Stimulated activated CD8-positive, alpha-beta memory T cell treated with anti-CD3 and anti-CD28 coated beads, Interleukin-12 subunit alpha, Interleukin-12 subunit beta, amount 100 ng/mL, for 24 hours (primary cell): ENCODE data around the gene TBC1D2B.

Source experiments
- DNase-seq: peaks from one replicate; pipeline ENCODE4 v3.0.0-alpha.2; 2020; ENCODE audit errors: extremely low read depth

Gene TBC1D2B

DNA sequence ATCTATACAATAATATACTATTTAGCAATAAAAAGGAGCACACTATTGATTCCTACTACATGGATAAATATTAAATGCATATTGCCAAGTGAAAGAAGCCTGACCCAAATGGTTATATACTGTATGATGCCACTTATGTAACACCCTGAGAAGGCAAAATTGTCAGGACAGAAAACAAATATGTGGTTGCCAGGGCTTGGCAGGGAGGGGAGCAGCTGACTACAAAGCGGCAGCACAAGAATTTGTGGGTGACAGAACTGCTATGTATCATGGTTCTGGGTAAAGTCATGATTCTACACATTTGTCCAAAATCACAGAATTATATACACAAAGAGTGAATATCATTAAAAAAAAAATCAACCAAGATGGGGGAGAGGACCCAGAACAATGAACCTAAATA is 22.5 kb downstream of the TBC1D2B start:
- DNase-seq: no peak

DNA sequence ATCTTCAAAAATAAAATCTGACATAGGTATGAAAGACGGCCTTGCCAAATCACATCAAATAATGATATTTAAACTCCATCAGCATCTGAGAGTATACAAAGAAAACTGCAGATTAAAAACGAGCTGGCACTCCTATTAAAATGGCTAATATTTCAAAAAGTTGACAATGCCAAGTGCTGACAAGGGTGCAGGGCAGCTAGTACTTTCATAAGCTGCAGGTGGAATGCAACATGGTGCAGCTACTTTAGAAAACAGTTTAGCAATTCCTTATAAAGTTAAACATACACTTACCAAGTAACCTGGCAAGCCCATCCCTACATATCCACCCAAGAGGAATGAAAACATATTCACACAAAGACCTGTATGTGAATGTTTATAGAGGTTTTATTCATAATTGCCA is 23.0 kb downstream of the TBC1D2B start:
- no peak for DNase-seq

DNA sequence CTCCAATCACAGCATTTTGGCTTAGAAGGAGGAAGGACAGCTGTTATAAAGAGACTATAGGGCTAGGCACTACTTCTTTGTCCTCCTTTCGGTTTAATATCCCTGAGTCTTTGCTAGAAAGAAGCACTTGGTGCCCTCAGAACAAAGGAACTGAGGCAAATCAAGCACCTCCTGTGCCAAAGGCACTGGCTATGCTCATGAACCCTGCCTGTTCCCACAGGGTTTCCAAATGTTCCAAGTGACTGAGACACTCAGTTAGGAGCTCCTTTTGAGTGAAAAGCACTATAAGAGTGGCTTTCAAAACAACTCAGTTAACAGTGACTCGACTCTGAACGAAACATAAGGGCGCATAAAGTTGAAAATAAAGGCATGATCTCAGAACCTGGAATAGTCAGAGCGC is 25.0 kb downstream of the TBC1D2B start:
- DNase-seq: no peak

DNA sequence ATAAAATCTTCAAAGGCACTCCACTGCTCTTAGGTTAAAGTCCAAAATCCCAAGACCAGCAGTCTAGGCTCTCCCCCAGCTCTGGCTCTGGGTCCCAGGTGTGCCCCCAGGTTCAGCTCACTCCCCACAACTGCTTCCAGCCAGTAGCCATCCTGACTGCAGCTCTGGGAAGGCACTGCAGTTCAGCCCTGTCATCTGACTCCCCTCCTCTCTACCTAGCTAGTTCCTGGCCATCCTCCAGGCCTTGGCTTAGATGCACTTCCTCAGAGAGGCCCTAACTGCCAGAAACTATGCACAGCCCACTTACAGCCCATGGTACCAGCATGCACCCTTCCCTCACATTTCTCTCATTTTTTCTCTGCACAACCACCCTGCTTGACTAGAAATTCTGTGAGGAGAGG is 25.5 kb downstream of the TBC1D2B start:
- DNase-seq: no peak

DNA sequence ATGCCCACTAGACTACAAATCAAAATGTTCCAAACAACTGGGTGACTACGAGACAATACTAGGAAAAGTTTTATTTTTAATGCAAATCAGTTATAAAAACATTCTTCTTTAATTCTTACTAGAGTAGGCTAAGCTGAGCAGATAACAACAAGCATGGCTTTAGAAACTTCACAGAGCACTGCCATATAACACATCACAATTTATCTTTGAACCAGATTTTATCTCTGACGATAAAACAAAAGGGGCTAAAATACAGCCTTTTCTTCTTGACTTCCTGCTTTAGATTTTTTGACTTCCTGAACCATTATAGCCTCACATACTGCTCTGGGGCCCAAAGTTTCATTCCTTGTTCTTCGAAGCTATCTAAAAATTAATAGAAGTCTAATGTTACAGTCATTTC is 25.9 kb downstream of the TBC1D2B start:
- no peak for DNase-seq

DNA sequence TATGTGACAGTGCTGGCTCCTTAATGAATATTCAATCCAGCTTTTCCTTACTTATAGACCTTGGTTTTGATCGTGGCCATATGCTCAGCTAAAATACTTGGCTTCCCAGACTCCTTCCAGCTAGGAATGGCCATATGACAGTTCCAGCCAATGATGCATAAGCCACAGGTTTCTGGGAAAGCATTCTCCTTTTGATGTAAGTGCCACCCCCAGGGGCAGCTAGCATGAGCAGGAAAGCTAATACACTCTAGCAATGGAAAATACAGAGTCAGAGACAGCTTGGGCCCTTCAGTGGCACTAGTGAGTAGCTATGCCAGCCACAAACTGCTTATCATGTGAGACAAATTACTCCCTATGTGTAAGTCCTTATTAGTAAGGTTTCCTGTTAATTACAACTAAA is 26.7 kb downstream of the TBC1D2B start:
- no peak for DNase-seq

DNA sequence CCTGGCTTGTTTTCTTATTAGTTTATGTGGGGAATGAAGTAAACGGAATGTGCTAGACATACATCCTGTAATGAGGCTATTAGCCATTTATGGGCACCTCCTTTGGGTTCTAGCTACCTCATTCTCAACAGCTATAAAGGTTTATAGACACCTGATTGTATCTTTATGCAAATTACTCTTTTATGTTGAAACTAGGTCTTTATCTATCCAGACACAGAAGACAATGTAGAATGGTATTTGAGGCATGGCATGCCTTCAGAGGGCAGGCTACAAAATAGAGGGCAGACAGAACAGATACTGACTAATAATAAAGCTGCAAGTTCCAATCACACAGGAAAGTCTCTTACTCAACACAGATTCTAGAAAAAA is 27.1 kb downstream of the TBC1D2B start:
- no peak for DNase-seq

DNA sequence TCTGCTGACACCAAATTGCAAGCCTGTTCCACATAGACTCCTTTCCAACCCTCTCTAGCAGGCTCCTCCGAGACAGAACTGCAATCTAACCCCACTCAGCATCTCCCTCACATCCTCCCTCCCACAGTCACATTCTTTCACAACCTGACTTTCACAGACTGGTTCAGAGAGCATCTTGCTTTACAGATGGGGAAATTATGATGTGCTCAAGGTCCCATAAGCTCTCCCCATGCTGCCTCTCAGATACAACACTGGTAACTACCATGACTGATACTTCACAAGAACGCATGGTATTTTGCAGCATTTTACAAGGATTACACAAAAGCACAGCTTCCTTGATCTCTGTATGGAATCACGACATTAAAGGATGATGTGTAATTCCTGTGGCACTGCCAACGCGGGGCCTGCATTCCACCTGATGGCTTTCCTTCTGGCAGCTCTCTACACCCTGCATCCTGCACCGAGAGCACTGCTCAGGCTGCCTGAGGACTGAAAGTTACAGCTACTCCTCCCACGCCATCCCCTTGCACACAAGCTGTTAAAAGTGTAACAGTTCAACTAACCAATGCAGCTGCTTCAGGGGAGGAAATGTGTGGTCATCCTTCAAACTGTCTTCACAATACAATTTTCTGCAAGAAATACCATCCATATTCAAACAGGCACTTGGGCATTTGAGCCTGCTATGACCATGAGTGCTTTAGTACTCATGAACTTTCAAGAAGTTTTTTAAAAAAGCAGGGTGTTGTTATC is 27.6 kb downstream of the TBC1D2B start:
- peak; percentile 47 for DNase-seq

DNA sequence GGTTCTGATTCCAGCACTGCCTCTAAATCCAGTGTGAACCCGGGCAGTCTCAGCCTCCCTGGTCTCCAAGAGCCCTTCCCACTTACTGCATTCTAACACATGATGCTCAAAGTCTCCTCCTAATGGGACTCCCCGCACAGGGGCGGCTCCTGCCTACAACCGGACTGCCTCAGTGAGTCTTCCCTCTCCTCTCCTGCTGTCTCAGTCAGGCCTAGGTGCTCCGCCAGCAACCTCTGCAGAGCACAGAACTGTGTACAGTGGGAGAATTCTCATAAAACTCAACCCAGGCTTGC is 28.9 kb downstream of the TBC1D2B start:
- DNase-seq: no peak

DNA sequence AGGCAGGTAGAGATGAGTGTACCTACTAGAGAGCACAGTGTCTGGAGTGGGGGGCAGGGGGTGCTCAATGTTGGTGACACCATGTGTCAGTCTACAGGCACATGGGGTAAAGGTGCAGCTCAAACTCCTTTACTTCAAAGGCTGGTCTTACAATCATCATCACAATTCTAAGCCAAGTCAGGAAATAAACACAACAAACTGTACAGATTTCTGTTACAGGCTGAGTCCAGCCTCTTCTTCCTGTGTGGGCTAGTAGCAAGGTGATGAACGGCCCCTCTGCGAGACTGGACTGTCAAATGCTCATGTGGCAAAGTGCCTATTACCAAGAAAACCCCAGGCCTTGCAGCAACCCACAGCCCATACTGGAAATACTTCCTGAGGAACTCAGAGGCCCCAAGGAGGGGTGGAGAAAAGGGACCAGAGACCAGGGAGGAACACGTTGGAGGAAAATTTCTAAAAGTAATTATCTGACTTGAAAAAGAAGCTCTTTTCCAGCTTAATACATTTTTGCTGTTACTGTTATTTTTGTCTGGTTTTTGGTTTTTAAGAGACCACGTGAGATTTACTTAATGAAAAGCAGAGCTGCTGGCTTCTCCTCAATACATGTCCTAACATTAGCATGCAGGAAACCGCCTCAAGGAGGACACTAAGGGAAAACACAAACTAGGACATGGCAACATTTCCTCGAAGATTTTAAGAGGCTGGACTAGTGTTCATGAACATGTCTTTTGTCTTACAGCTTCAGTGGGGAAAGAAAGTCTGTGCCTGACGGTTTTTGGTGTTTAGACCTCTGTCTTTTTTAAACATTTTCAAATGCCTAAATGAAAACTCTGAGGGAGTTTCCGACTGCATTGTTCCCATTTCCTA is 29.5 kb downstream of the TBC1D2B start:
- no peak for DNase-seq

DNA sequence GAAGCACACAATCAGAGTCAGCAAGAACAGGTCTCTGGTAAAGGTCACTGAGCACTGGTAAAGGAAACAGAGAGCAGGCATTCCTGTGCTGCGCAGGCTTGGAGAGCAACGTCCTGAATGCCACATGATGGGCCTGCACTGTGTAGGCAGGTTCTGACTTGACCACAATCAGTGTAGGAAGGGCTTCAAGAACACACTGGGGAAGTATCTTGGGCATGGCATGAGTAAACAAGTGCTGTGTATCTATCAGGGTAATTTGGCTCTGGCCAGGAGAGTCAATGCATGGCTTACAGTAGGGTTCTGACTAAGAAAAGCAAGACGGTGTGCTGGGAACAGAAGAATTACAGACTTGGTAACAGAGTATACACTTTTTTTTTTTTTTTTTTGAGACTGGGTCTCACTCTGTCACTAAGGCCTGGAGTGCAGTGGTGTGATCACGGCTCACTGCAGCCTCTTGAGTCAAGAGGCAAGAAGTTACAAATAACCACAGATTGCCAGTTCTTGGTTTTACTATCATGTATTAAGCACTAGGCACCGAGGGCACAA is 30.6 kb downstream of the TBC1D2B start:
- DNase-seq: no peak

DNA sequence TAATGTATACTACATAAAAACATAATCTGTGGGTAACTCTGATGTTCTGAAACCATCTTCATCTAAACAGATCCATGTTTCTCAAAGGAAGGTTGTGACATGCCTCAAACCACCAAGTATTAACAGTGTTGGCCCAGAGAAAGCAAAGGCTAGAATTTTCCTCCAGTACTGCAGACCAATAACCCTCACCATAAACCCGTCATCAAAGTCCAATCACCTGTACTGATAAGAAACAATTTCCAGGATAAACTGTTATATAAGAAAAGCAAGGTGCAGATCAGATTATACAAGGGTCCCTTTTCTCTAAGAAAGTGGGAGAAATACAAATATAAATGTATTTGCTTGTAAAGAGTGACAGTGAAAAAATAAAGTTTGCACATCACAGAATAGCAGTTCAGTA is 32.3 kb downstream of the TBC1D2B start:
- DNase-seq: no peak

DNA sequence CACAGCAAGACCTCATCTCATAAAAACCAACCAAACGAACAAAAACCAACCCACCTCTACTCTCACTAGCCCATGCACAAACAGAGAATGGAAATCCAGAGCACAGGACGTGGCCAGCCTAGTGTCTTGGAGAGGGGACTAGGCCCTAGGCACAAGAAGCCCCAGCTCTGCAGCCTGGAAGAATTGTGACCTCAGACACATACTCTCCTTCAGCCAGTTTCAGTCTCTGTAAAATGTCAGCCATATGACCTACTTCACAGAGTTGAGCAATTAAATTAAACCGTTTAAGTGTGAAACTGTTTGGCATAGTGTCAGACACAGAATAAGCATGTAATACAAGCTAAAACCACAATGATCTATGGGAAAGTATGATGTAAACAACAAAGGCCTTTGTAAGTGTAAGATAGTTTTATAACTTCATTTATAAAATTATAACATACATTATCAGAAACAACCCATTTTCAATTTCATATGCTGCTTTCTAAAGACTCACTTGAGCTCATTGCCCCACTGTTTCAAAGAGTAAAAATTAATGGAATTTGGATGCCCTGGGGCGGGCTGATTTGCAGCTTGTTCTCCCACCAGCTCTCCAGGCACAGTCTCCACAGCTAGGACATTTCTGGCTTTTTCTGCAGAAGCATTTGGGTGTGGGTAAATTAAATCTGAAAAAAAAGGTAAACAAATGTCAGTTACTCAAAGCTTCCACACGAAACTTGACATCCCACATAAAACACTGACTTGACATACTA is 32.9 kb downstream of the TBC1D2B start:
- no peak for DNase-seq

DNA sequence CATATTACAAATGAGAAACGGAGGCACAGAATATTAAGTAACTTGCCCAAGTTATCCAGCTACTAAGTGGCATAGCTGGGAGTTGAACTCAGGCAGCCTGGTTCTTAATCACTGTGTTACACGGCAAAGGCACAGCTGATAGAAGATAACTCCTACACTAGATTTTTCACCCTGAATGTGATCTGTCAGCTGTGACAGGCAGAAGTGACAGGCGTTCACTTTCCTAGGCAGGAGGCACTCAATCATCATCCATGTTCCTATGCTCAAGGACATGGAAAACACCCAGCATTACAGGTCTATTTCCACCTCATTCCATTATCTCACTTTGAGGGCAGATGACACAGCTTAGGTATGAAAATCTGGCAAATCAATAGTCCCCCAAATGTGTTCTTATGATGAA is 35.6 kb downstream of the TBC1D2B start:
- DNase-seq: no peak

DNA sequence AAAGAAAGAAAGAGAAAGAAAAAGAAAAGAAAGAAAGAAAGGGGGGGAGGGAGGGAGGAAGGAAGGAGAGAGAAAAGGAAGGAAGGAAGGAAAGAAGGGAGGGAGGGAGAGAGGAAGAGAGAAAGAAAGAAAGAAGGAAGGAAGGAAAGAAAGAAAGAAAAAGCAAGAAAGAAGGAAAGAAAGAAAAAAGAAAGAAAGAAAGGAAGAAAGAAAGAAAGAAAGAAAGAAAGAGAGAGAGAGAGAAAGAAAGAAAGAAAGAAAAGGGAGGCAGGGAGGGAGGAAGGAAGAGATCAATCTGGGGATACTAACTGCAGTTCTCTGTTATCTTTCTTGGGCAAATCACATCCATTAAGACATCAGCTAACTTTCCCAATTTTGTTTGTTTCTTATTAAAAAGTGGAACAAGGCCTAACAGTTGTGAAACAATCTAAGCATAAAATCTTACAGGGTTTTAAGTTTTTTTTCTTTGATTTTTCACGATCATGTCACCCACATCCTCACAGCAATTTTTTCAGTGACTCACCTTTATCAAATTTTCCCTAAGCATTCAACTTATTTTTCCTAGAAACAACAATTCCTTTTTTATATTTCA is 36.8 kb downstream of the TBC1D2B start:
- DNase-seq: no peak

DNA sequence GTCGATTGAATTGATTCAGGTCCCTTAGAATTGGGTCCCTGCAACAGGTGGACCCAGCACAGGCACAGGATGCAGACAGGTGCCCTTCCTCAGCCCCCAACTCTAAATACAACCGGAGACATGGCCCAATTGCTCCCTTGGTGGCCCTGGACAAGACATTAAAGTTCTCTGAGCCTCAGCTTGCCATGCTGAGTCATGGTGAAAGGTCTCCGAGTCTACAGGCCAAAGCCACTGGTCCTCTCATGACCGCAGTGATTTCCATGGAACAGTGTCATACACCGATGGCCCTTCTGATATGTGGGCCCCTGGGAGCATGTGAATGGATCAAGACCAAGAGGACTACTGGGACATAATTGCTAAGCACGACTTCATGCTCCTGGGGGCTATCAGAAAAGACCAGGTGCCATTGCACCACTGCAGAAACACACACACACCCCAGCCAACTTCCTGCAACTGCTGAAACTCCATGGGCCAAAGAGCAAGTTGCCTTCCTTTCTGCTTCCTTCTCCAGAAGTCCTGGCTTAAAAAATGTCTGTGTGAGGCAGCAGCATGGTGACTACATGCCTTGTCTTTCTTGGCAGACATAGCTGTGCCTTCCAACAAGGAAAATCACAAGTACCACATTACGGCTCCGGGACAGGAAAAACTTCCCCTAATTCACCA is 38.8 kb downstream of the TBC1D2B start:
- no peak for DNase-seq

DNA sequence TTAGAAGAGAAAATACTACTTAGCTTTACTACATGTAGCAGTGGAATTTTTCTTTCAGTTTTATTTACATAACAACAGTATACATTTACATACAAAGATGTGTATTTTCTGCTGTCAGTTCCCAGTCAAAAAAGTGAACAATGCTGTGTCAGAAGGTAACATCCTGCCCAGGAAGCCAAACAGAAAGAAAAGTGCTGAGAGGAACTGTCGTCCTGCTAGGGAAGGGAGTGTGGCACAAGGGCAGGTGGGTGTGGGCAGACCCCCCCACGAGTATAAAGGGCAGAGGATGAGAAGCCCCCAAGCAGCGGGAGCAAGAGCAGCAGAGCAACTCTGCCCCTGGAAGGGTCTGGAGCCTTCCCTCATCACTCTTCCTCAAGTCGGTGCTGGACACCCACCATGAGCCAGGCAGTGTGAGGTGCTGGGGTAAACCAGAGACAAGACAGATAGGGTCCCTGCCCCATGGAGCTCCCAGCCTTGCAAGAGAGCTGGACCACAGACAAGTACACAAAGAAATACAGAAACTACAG is 39.7 kb downstream of the TBC1D2B start:
- DNase-seq: no peak

DNA sequence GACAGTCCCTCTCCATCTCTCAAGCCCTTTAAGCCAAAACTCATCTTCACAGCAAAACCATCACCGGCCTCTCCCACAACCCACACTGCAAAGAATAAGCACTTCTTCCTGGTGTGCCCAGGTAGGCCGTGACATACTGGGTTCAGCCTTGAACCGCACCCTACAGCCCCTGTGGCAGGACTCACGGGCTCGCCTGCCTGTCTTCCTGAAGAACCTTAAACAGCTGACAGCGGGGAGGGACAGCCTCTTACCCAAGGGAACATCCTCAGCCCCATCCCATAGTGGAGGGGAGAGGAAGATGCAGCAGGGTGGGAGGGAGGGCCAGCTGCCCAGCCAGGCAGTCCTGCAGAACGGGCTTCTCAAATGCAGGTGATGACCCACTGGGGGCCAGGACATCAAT is 40.2 kb downstream of the TBC1D2B start:
- DNase-seq: no peak

DNA sequence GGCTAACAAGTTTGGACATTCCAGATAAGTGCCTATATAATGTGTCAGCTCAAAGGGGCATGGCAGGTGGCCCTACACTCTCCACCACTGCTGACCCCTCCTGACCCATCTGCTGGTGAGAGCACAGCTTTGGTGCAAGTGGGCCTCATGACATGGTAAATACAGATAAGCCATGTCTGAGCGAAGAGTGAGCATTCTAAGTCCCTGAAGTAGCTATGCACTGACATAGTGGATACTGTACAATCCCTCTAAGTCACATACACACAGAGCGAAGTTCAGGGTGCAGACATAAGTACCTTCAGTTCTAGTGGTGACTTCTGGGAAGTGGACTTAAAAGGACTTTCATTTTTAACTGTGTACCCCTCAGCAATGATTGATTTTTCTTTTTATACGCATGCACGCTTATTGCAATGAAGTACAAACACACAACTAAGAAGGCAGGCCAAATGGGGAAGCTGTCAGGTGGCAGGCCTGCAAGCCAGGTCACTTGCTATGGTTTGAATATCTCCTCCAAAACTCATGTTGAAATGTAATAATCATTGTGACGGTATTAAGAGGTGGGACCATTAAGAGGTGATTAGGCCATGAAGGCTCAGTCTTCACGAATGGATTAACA is 41.5 kb downstream of the TBC1D2B start:
- DNase-seq: no peak

DNA sequence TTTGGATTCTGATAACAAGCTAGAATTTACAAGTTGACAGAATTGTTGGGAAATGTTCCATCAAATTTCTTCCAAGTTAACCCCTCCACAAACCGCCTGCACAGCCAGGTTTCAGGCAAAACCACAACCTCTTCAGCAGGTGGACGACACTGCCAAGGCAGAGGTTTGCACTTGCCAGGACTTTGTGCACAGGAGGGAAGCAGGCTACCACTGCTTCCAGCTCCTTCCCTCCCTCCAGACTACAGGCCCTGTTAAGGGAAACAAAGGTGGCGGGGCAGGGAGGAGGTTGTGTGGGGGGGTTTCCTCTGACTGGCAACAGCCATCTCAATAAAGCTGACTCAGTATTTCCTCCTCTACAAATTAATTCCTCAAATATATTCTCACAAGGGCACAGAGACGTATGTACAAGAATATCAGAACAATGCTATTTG is 42.2 kb downstream of the TBC1D2B start:
- DNase-seq: no peak
